Glutamatergic neuron (in vitro differentiated cells): Measurements from ENCODE around the gene NFYC. TPM values are rescaled to one million over a fixed set of nuclear protein-coding genes. Genes with fewer than 3 reads are reported as not detected.

Experiments used
- DNase-seq: peaks from one replicate; pipeline ENCODE4 v3.0.0; 2022
- H3K27ac Mint-ChIP-seq: one replicate; pipeline ENCODE4 v1.8.0; 2020; ENCODE audit warnings: mild to moderate bottlenecking, mixed read lengths, inconsistent platforms; ENCODE audit not compliant: unreplicated experiment
- H3K27me3 Mint-ChIP-seq: one replicate; pipeline ENCODE4 v1.8.0; 2020; ENCODE audit warnings: mild to moderate bottlenecking, moderate library complexity, mixed read lengths, inconsistent platforms; ENCODE audit not compliant: unreplicated experiment
- H3K36me3 Mint-ChIP-seq: one replicate; pipeline ENCODE4 v1.8.0; 2020; ENCODE audit warnings: mild to moderate bottlenecking, mixed read lengths, inconsistent platforms; ENCODE audit not compliant: unreplicated experiment
- H3K4me1 Mint-ChIP-seq: one replicate; pipeline ENCODE4 v1.8.0; 2020; ENCODE audit warnings: mild to moderate bottlenecking, low read depth, mixed read lengths, inconsistent platforms; ENCODE audit not compliant: unreplicated experiment
- H3K4me3 Mint-ChIP-seq: one replicate; pipeline ENCODE4 v1.8.0; 2020; ENCODE audit warnings: mild to moderate bottlenecking, mixed read lengths, inconsistent platforms; ENCODE audit not compliant: unreplicated experiment
- H3K9me3 Mint-ChIP-seq: one replicate; pipeline ENCODE4 v1.8.0; 2020; ENCODE audit warnings: mild to moderate bottlenecking, moderate library complexity, mixed read lengths, inconsistent platforms; ENCODE audit not compliant: unreplicated experiment
- CTCF ChIP-seq: fragments of 200-600 bp; sonication (generic); IDR thresholded peaks from one replicate; pipeline ENCODE4 v1.5.0; 2021; ENCODE audit not compliant: partially characterized antibody, unreplicated experiment
- total RNA-seq: library from RNA; stranded (reverse); fragmentation: NEBNext Ultra II Directional; extraction: Animal tissue kit (Norgen Biotek cat#: 25700); gene quantifications from one replicate; pipeline ENCODE4 v1.2.1, GENCODE V29; 2021; ENCODE audit not compliant: unreplicated experiment

Gene NFYC
- total RNA-seq, 1 donor from 2014 or later: 44.2 TPM

GRCh38 chr1:40664791-40665190, 26.7 kb upstream of the NFYC start:
- DNase-seq: no peak

GRCh38 chr1:40665335-40666171, 26.0 kb upstream of the NFYC start, which contains the start of gene RIMS3:
Gene RIMS3, minus strand, starts transcription at chr1:40665682. Its CDS starts 23,757 bp downstream, at chr1:40641925.
- Mint-ChIP-seq H3K27ac (peak within 1 kb of the TSS; percentile 68), H3K27me3 (peaks cover 14% of the 10 kb centered on the region), H3K9me3 (peaks cover 7% of the 10 kb centered on the region), H3K4me1 (peaks cover 22% of the 10 kb centered on the region), H3K36me3 (no peaks in the 10 kb centered on the region), H3K4me3 (peak within 1 kb of the TSS; percentile 95)
- peak; percentile 93 for DNase-seq
- TF ChIP-seq CTCF: no peak

More at GRCh38 chr1:40664791-40665190, 26.7 kb upstream of the NFYC start:
- no peak for TF ChIP-seq CTCF
- Mint-ChIP-seq H3K36me3 (no peaks in the 10 kb centered on the region), H3K4me1 (peaks cover 22% of the 10 kb centered on the region), H3K4me3 (peak overlapping the region; percentile 94), H3K27ac (peak overlapping the region; percentile 68), H3K27me3 (peaks cover 12% of the 10 kb centered on the region), H3K9me3 (peaks cover 7% of the 10 kb centered on the region)

- H3K27ac Mint-ChIP-seq: no peak overlapping the region
- H3K4me3 Mint-ChIP-seq: no peak overlapping the region
- peaks cover 7% of the 10 kb centered on the region for H3K27me3 Mint-ChIP-seq
- peaks cover 4% of the 10 kb centered on the region for H3K9me3 Mint-ChIP-seq
- no peaks in the 10 kb centered on the region for H3K36me3 Mint-ChIP-seq
- DNase-seq: peak; percentile 88
- peaks cover 2% of the 10 kb centered on the region for H3K4me1 Mint-ChIP-seq
- TF ChIP-seq CTCF: peak; percentile 94
Observed at GRCh38 chr1:40668769-40669525, 22.6 kb upstream of the NFYC start.

- Mint-ChIP-seq H3K4me1 (no peaks in the 10 kb centered on the region), H3K9me3 (peaks cover 2% of the 10 kb centered on the region), H3K27ac (no peak overlapping the region), H3K27me3 (peaks cover 4% of the 10 kb centered on the region), H3K36me3 (no peaks in the 10 kb centered on the region), H3K4me3 (no peak overlapping the region)
- DNase-seq: no peak
- no peak for TF ChIP-seq CTCF
Observed at GRCh38 chr1:40673452-40673851, 18.1 kb upstream of the NFYC start.
